K562 (cell line): ENCODE data around the gene HES6. TPM values are rescaled to one million over a fixed set of nuclear protein-coding genes. Genes with fewer than 3 reads are reported as not detected.

Experiments
- BRD9 ChIP-seq: fragments of 450-650 bp; IDR thresholded peaks from 2 replicates; pipeline ENCODE4 v1.6.1; 2018; ENCODE audit warnings: low read depth; ENCODE audit not compliant: partially characterized antibody
- BRF1 ChIP-seq: IDR thresholded peaks from 3 replicates; pipeline ENCODE4 v1.6.1; 2011; ENCODE audit warnings: borderline replicate concordance, mild to moderate bottlenecking; ENCODE audit not compliant: insufficient read length; ENCODE audit errors: extremely low read depth
- CHD2 ChIP-seq: IDR thresholded peaks from 2 replicates; pipeline ENCODE4 v1.6.1; 2011; ENCODE audit warnings: low read depth, low read length
- DIDO1 ChIP-seq: fragments of 450-650 bp; IDR thresholded peaks from 2 replicates; pipeline ENCODE4 v1.6.1; 2016; ENCODE audit warnings: low read depth, missing biosample characterization, missing genetic modification characterization
- EWSR1 ChIP-seq: fragments of 450-650 bp; IDR thresholded peaks from 2 replicates; pipeline ENCODE4 v1.6.1; 2018; ENCODE audit warnings: borderline replicate concordance, mild to moderate bottlenecking, low read depth, moderate library complexity; ENCODE audit not compliant: partially characterized antibody
- GABPA ChIP-seq: fragments of 200-800 bp; sonication (Bioruptor generic); conservative IDR thresholded peaks from 2 replicates; pipeline ENCODE4 v1.6.1; 2016; ENCODE audit warnings: low read depth, missing genetic modification characterization, missing compliant biosample characterization
- GATA2 ChIP-seq: sonication (generic); formaldehyde crosslinking; IDR thresholded peaks from 2 replicates; pipeline ENCODE4 v1.4.0; 2020; ENCODE audit warnings: mild to moderate bottlenecking, missing genetic modification reagents
- MITF ChIP-seq: IDR thresholded peaks from 2 replicates; pipeline ENCODE4 v1.6.1; 2014; ENCODE audit warnings: antibody characterized with exemption
- NR0B1 ChIP-seq: fragments of 450-650 bp; IDR thresholded peaks from one replicate; pipeline ENCODE4 v1.6.1; 2018; ENCODE audit warnings: mild to moderate bottlenecking, moderate library complexity; ENCODE audit not compliant: partially characterized antibody
- NRF1 ChIP-seq, 2 experiments: fragments of 450-650 bp; IDR thresholded peaks in 1 of 2; conservative IDR thresholded peaks in 1 of 2; 2 replicates each; pipeline ENCODE4 v1.6.1; 2014; ENCODE audit warnings: mild to moderate bottlenecking in 2 of 2
- OTX1 ChIP-seq: fragments of 450-650 bp; formaldehyde crosslinking; IDR thresholded peaks from 2 replicates; pipeline ENCODE4 v1.4.0; 2022; ENCODE audit warnings: mild to moderate bottlenecking
- PHB ChIP-seq: fragments of 250-450 bp; sonication (Bioruptor Pico); IDR thresholded peaks from 2 replicates; pipeline ENCODE4 v1.5.0; 2021
- POLR2H ChIP-seq: IDR thresholded peaks from 2 replicates; pipeline ENCODE4 v1.6.1; 2016; ENCODE audit warnings: missing genetic modification characterization, low read depth, mild to moderate bottlenecking, control low read depth, missing compliant biosample characterization, moderate library complexity
- PREB ChIP-seq: sonication (generic); formaldehyde crosslinking; IDR thresholded peaks from 2 replicates; pipeline ENCODE4 v1.8.1; 2023; ENCODE audit warnings: mild to moderate bottlenecking, missing genetic modification reagents
- PRMT5 ChIP-seq: sonication (generic); formaldehyde crosslinking; IDR thresholded peaks from 2 replicates; pipeline ENCODE4 v1.5.0; 2020; ENCODE audit warnings: missing genetic modification reagents
- SMC3 ChIP-seq: conservative IDR thresholded peaks from 2 replicates; pipeline ENCODE4 v1.6.1; 2011; ENCODE audit warnings: low read depth, low read length, improper control_type of control experiment; ENCODE audit not compliant: insufficient read depth
- SRSF7 ChIP-seq: fragments of 200-400 bp; formaldehyde crosslinking; optimal IDR thresholded peaks from 2 replicates; pipeline ENCODE3; 2017; ENCODE audit warnings: mild to moderate bottlenecking, low read depth, low read length
- TEAD4 ChIP-seq, 2 experiments: sonication (generic) in 1 of 2; formaldehyde crosslinking in 1 of 2; IDR thresholded peaks; 2 replicates each; pipeline versions ENCODE4 v1.6.1 to v1.8.0; 2012 to 2022; ENCODE audit warnings: borderline replicate concordance in 1 of 2, inconsistent platforms in 1 of 2, low read length in 1 of 2, mild to moderate bottlenecking in 1 of 2, missing genetic modification reagents in 1 of 2
- ZEB2 ChIP-seq: fragments of 450-650 bp; IDR thresholded peaks from 2 replicates; pipeline ENCODE4 v1.6.1; 2016
- ZFX ChIP-seq: sonication (generic); formaldehyde crosslinking; IDR thresholded peaks from 2 replicates; pipeline ENCODE4 v1.8.0; 2022; ENCODE audit warnings: mild to moderate bottlenecking, missing genetic modification reagents, moderate library complexity
- ZNF347 ChIP-seq: fragments of 450-650 bp; formaldehyde crosslinking; IDR thresholded peaks from 2 replicates; pipeline ENCODE4 v1.4.0; 2020; ENCODE audit warnings: low read depth, mild to moderate bottlenecking, moderate library complexity
- ZNF445 ChIP-seq: fragments of 250-450 bp; sonication (Bioruptor Pico); IDR thresholded peaks from 2 replicates; pipeline ENCODE4 v1.4.0; 2020; ENCODE audit warnings: low read depth, mild to moderate bottlenecking, moderate library complexity
- ZNF639 ChIP-seq, 2 experiments: fragments of 200-800 bp in 1 of 2; sonication (Bioruptor generic) in 1 of 2; sonication (generic) in 1 of 2; formaldehyde crosslinking in 1 of 2; IDR thresholded peaks in 1 of 2; conservative IDR thresholded peaks in 1 of 2; 2 replicates each; pipeline versions ENCODE4 v1.5.0 to v1.6.1; 2016 to 2020; ENCODE audit warnings: missing compliant biosample characterization in 1 of 2, missing genetic modification characterization in 1 of 2, missing genetic modification reagents in 1 of 2
- ZSCAN29 ChIP-seq: fragments of 450-650 bp; IDR thresholded peaks from 2 replicates; pipeline ENCODE4 v1.6.1; 2017
- polyA plus RNA-seq, 8 experiments: library from polyadenylated mRNA; depleted of rRNA in 4 of 8; stranded (reverse) in 5 of 8; unstranded in 3 of 8; fragments of >200 nt; fragmentation: Nextera tagmentation in 2 of 8; fragmentation: Illumina TruSeq in 1 of 8; extraction: Ambion mirVana in 2 of 8; extraction: Trizol in 1 of 8; gene quantifications; 2 replicates each; pipeline versions ENCODE4 v1.2.1 to v1.2.3, GENCODE V29; 2011 to 2014; ENCODE audit warnings: inconsistent platforms in 1 of 8, missing spikeins in 1 of 8
- total RNA-seq, 7 experiments: library from RNA; depleted of rRNA in 6 of 7; stranded (reverse); fragments of >200 nt in 6 of 7; fragmentation: Illumina TruSeq in 2 of 7; extraction: Trizol in 2 of 7; gene quantifications; 2 replicates each; pipeline versions ENCODE4 v1.2.1 to v1.2.3, GENCODE V29; 2011 to 2021; ENCODE audit warnings: low replicate concordance in 1 of 7

The HES6 gene
- total and polyA plus RNA-seq, 9 of the 15 experiments (the other 6 are each of a cell fraction or from before 2014, with no cell fraction given) = 6.2 to 133 (median 29.2) TPM

- TF ChIP-seq TEAD4 (IDR thresholded peaks at IDR 0.05; ENCODE audit: low read length) (no peak), TEAD4 (CRISPR knock-in tag; IDR thresholded peaks at IDR 0.05; ENCODE audit: borderline replicate concordance) (no peak), NR0B1 (no peak), MITF (no peak), ZFX (peak; percentile 67), OTX1 (CRISPR knock-in tag) (no peak), GABPA (tag) (no peak), DIDO1 (tag) (no peak), PHB (CRISPR knock-in tag) (no peak), ZNF347 (no peak), PRMT5 (CRISPR knock-in tag) (no peak), ZNF639 (CRISPR knock-in tag; conservative IDR thresholded peaks at IDR 0.05 in 1 of 2, IDR thresholded peaks at IDR 0.05 in 1 of 2) (peak in 1 of 2 experiments; percentile 35; a peak in 1 of 4 replicates), POLR2H (tag) (no peak; the same call in 1 of the 2 replicates), ZNF445 (CRISPR knock-in tag) (no peak), SMC3 (no peak), GATA2 (CRISPR knock-in tag) (no peak), SRSF7 (no peak), PREB (no peak), CHD2 (no peak), EWSR1 (no peak), ZSCAN29 (no peak), NRF1 (conservative IDR thresholded peaks at IDR 0.05 in 1 of 2, IDR thresholded peaks at IDR 0.05 in 1 of 2) (no peak; a peak in 1 of 4 replicates), BRD9 (no peak), ZEB2 (no peak), BRF1 (no peak)
Observed at GRCh38 chr2:238231251-238231793, 8.5 kb downstream of the HES6 start (continued).
